KOPT-K1 (cell line): ENCODE results near the gene ZSCAN5A.
"Not testable (repeated sequence)": the region's sequence is repeated elsewhere in the genome, so short reads cannot be mapped to it uniquely, and the experiment has no call there.

Experiments
- H3K27ac ChIP-seq: fragments of 200-600 bp; sonication (generic); 2 replicates; pipeline ENCODE4 v1.5.1; 2016; ENCODE audit warnings: antibody characterized with exemption, mild to moderate bottlenecking, low read depth, low read length; ENCODE audit not compliant: poor library complexity, severe bottlenecking
- H3K36me3 ChIP-seq: fragments of 200-600 bp; sonication (generic); 2 replicates; pipeline ENCODE4 v1.5.1; 2017; ENCODE audit warnings: antibody characterized with exemption, mild to moderate bottlenecking, low read length, moderate library complexity; ENCODE audit not compliant: insufficient read depth
- H3K9me3 ChIP-seq: fragments of 200-600 bp; sonication (generic); 2 replicates; pipeline ENCODE4 v1.5.1; 2017; ENCODE audit warnings: antibody characterized with exemption, low read length, mild to moderate bottlenecking; ENCODE audit not compliant: insufficient read depth, poor library complexity, severe bottlenecking

Gene ZSCAN5A

DNA sequence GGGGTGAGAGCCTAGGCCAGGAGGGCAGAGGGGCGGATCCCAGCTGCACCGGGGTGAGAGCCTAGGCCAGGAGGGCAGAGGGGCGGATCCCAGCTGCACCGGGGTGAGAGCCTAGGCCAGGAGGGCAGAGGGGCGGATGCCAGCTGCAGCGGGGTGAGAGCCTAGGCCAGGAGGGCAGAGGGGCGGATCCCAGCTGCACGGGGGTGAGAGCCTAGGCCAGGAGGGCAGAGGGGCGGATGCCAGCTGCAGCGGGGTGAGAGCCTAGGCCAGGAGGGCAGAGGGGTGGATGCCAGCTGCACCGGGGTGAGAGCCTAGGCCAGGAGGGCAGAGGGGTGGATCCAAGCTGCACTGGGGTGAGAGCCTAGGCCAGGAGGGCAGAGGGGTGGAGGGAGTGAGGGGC lies 138.3 kb downstream of the ZSCAN5A start:
- H3K27ac ChIP-seq, H3K36me3 ChIP-seq, H3K9me3 ChIP-seq: not testable (repeated sequence)

DNA sequence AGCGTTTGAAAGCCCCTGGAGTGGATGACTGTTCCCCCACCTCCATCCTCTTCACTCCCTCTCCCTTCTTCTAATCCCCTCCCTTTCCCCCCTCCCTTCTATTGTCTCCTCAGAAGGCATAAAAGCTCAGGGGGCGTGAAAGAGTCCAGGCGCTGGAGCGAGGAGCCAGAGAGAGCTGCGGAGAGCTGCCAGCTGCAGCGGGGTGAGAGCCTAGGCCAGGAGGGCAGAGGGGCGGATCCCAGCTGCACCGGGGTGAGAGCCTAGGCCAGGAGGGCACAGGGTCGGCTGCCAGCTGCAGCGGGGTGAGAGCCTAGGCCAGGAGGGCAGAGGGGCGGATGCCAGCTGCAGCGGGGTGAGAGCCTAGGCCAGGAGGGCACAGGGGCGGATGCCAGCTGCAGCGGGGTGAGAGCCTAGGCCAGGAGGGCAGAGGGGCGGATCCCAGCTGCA lies 138.8 kb downstream of the ZSCAN5A start, which contains the start of gene GALP:
Gene GALP (plus strand): TSS at position 148 of the 447 bp plus-strand sequence. CDS start 1,101 bp downstream, outside the sequence.
- H3K9me3 ChIP-seq, H3K27ac ChIP-seq, H3K36me3 ChIP-seq: not testable (repeated sequence)

DNA sequence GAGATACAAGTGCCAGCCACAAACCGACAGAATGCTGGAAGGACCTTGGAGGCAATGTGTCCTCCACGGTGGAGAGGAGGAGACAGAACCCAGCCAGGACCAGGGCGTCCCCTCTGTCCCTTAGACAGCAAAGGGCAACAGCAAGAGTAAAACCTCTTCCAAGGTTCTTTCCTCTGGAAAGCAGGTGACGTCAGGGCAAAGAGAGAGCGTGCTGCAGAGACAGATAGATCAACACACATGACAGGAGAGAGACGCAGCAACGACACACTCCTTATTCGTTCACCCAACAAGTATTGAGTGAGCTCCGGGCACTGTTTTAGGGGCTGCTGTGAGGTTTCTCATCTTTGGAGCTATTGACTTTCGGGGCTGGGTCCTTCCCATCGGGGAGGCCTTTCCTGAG lies 140.1 kb downstream of the ZSCAN5A start:
- no peaks in the 10 kb centered on the region for H3K36me3 ChIP-seq
- no peaks in the 10 kb centered on the region for H3K9me3 ChIP-seq
- H3K27ac ChIP-seq: no peak overlapping the region

GRCh38 chr19:56174086-56174485 lies 140.6 kb downstream of the ZSCAN5A start:
- no peaks in the 10 kb centered on the region for H3K9me3 ChIP-seq
- no peak overlapping the region for H3K27ac ChIP-seq
- H3K36me3 ChIP-seq: no peaks in the 10 kb centered on the region
